ENCODE measurements around the gene ZFAND3.

The ZFAND3 gene

GRCh38 chr6:37814374-37814773, 5.2 kb upstream of the ZFAND3 start:
- Mint-ChIP-seq H3K27ac (no peak overlapping the region), H3K9me3 (no peaks in the 10 kb centered on the region), H3K27me3 (no peaks in the 10 kb centered on the region), H3K4me1 (peaks cover 15% of the 10 kb centered on the region), H3K4me3 (no peak overlapping the region)
- no peak for ATAC-seq
- DNase-seq: no peak

- DNase-seq: no peak
- H3K4me3 Mint-ChIP-seq: peak overlapping the region in 1 of 2 donors; percentile 5
- no peaks in the 10 kb centered on the region for H3K27me3 Mint-ChIP-seq
- no peaks in the 10 kb centered on the region for H3K9me3 Mint-ChIP-seq
- ATAC-seq: no peak
- no peak overlapping the region for H3K27ac Mint-ChIP-seq
- H3K4me1 Mint-ChIP-seq: peaks cover 28% of the 10 kb centered on the region
Measured at GRCh38 chr6:37816599-37817375, 2.7 kb upstream of the ZFAND3 start.

- H3K27ac Mint-ChIP-seq: peak overlapping the region; percentile 99 to 100
- H3K4me1 Mint-ChIP-seq: peaks cover 45% of the 10 kb centered on the region
- no peaks in the 10 kb centered on the region for H3K9me3 Mint-ChIP-seq
- DNase-seq (peak; percentile 93 to 95), ATAC-seq (peak; percentile 84)
- peak overlapping the region; percentile 92 to 99 for H3K4me3 Mint-ChIP-seq
- H3K27me3 Mint-ChIP-seq: no peaks in the 10 kb centered on the region
Measured at GRCh38 chr6:37818536-37819176, 871 bp upstream of the ZFAND3 start.

DNA sequence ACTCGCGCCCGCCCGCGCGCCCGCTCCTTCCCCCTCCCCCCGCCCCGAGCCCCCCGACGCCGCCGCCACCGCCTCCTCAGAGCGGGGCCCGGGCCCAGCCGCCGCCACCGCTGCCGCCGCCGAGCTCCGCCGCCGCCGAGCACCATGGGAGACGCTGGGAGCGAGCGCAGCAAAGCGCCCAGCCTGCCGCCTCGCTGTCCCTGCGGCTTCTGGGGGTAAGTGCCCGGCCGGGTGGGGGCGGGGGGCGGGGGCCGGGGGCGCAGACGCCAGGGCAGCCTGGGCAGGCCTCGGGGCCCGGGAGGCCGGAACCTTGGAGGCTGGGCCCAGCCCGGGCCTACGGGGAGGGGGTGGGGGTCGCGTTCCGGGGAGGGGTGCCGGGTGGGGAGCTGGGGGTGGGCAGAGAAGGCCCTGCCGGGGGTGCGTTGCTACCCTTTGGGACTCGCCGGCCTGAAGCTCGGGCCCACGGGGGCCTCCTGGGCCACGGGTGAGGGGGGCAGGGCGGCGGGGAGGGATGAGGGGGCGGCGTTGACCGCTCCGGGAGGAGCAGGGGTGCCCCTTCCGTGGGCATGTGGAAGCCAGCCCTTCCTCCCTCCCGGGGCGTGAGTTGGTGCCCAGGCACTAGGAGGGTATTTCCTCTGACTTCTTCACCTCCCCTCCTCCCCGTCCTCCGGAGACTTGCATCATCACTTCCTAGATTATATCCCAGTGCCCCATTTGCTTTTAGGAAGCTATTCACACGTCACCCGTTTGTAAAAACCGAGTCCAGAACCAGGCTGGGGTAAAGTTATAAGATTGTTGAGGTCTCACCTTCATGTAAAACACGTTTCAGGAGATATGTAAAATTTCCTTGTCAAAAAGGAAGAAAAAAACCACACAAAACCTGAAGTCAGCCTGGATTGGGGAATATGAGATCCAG, 533 bp downstream of the ZFAND3 start:
- peak overlapping the region; percentile 99 to 100 for H3K27ac Mint-ChIP-seq
- H3K9me3 Mint-ChIP-seq: no peaks in the 10 kb centered on the region
- H3K27me3 Mint-ChIP-seq: no peaks in the 10 kb centered on the region
- peaks cover 53% of the 10 kb centered on the region for H3K4me1 Mint-ChIP-seq
- H3K4me3 Mint-ChIP-seq: peak overlapping the region; percentile 92 to 99
- ATAC-seq (peak; percentile 48), DNase-seq (peak; percentile 42 to 69)

DNA sequence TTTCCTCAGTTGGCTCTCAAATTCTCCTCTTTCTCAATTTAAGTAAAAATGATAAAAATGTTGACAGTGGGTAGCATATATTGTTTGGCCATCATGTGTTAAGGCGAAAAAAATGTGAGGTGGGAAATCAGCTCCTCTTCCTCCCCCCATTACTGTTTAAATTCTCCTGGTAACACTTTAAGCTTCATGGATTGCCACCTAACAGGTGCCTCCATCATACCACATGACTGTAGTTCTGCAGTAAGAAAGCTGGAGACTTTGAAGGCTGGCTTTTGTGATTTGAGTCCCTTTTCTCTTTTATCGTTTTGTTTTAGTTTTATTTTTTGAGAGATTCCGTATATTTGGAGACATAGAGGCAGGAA, 1.2 kb downstream of the ZFAND3 start:
- no peaks in the 10 kb centered on the region for H3K9me3 Mint-ChIP-seq
- DNase-seq (no peak), ATAC-seq (no peak)
- H3K27me3 Mint-ChIP-seq: no peaks in the 10 kb centered on the region
- H3K4me1 Mint-ChIP-seq: peaks cover 59% of the 10 kb centered on the region
- peak overlapping the region; percentile 84 to 86 for H3K4me3 Mint-ChIP-seq
- H3K27ac Mint-ChIP-seq: peak overlapping the region; percentile 97 to 98

- no peak for DNase-seq
- Mint-ChIP-seq H3K9me3 (no peaks in the 10 kb centered on the region), H3K4me1 (peaks cover 66% of the 10 kb centered on the region), H3K27me3 (no peaks in the 10 kb centered on the region), H3K27ac (no peak overlapping the region), H3K4me3 (peak overlapping the region; percentile 84 to 86)
- no peak for ATAC-seq
Measured at GRCh38 chr6:37821446-37821845, 1.9 kb downstream of the ZFAND3 start.

DNA sequence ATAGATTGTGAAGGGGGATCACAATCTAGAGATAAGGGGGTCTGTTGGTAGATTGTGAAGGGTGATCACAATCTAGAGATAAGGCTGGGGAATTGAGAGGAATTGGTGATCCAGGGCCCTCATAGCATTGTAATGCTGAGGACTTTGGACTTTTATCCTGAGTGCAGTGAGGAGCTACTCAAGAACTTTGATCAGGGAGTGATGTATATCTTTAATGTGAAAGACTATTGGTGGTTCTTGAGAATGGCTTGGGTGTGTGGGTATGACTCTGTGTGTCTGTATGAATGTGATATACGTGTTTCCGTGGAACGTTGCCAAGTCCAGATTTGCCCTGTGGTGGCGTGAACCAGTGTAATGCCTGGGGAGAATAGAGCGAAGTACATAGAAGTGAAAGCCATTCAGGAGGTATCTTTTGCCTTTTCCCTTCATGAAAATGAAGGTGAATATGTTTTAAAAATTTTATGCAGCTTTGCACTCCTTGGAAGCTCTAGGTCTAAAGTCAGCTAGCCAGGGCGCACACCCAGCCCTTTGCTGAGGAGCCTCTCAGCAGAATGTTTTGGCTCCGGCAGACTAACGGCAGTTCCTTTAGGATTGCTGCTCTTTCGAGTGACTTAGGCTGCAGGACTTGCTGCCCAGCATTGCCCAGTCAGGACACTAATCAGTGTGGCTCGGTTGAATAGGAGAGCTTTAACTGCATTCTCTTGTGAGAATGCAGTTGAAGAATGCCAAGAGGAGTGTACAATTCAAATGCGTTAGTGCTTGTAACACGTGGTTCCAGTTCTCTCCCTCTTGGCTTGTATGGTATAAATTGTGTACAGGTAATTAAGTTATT, 3.5 kb downstream of the ZFAND3 start:
- Mint-ChIP-seq H3K27me3 (no peaks in the 10 kb centered on the region), H3K27ac (peak overlapping the region; percentile 21 to 41), H3K9me3 (no peaks in the 10 kb centered on the region), H3K4me1 (peaks cover 67% of the 10 kb centered on the region), H3K4me3 (peak overlapping the region; percentile 27 to 44)
- peak; percentile 12 for ATAC-seq
- peak; percentile 20 to 55 for DNase-seq

- H3K4me1 Mint-ChIP-seq: peaks cover 67% of the 10 kb centered on the region
Measured at GRCh38 chr6:37824170-37824569, 4.6 kb downstream of the ZFAND3 start.

GRCh38 chr6:37826188-37826587, 6.7 kb downstream of the ZFAND3 start:
- ATAC-seq: no peak
- peaks cover 73% of the 10 kb centered on the region for H3K4me1 Mint-ChIP-seq
- DNase-seq: no peak
- H3K9me3 Mint-ChIP-seq: no peaks in the 10 kb centered on the region
- no peaks in the 10 kb centered on the region for H3K27me3 Mint-ChIP-seq
- no peak overlapping the region for H3K4me3 Mint-ChIP-seq
- H3K27ac Mint-ChIP-seq: no peak overlapping the region

More at GRCh38 chr6:37824170-37824569, 4.6 kb downstream of the ZFAND3 start:
- Mint-ChIP-seq H3K4me3 (no peak overlapping the region), H3K9me3 (no peaks in the 10 kb centered on the region), H3K27ac (no peak overlapping the region), H3K27me3 (no peaks in the 10 kb centered on the region)
- no peak for DNase-seq
- ATAC-seq: no peak

DNA sequence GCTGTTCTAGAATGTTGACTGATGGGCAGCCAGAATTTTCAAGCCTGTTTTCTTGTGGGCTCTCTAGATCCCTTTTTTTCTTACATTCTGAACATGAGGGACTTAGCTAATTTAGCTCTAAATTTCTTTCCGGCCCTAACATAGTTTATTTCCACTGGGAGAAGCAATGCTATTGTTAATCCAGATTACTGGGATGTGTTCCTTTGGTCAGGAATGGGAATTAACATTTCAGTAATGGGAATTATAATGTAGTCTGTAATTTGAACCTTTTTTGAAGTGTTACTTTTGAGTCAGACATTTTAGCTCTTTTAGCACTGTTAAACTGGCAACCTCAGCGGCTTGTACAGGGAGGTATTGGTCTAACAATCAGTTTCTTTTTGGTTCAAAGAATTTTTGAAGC, 7.5 kb downstream of the ZFAND3 start:
- DNase-seq (no peak), ATAC-seq (no peak)
- peaks cover 73% of the 10 kb centered on the region for H3K4me1 Mint-ChIP-seq
- no peaks in the 10 kb centered on the region for H3K9me3 Mint-ChIP-seq
- H3K4me3 Mint-ChIP-seq: no peak overlapping the region
- H3K27ac Mint-ChIP-seq: no peak overlapping the region
- H3K27me3 Mint-ChIP-seq: no peaks in the 10 kb centered on the region

DNA sequence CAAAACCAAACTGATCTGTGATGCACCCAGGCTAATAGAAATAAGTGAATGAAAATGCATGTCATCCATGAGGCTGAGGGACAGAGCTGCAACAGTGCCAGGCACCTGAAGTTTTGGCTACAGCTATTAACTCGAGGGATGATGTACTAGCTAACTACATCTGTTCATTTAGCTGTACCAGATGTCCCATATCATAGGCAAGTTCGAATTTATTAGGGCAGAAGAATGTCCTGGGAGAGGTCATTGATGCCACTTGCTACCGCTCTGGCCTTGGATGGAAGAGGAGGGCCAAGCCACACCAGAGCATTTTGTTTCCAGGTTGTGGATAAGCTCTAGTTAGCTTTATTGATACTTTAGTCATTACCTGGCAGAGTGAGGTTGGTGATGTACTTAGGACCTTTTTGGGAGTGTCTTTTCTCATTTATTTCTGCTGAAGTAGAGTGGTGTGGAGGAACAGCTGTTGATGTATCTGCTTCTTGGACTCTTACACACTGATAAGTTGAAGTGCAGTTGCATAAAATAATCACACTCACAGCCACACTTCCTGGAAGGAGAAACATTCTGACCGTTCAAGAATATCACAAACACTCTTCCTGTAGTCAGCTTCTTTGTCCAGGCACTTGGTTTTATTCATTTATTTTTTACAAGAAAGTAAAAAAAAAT, 8.2 kb downstream of the ZFAND3 start:
- no peak for ATAC-seq
- H3K4me3 Mint-ChIP-seq: no peak overlapping the region
- H3K4me1 Mint-ChIP-seq: peaks cover 70% of the 10 kb centered on the region

DNA sequence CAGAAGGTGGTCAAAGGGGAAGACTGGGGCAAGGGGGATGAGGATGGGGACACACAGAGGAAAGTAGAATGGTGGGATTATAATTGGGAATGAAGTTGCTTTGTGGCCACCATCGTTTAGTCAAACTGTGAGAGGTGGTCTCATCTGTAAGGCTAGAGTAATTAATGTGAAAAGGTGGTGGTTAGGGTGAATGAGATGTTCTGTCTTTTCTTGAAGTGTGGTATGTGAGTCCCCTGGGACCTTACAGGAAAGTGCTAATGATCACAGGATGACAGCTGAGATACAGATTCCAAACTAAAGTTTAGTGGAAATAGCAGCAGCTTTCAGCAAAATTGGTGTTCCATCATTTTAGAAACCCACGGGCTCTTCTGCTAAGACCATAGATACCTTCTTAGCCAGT, 10.7 kb downstream of the ZFAND3 start:
- Mint-ChIP-seq H3K27me3 (no peaks in the 10 kb centered on the region), H3K9me3 (no peaks in the 10 kb centered on the region)

More for the DNA sequence above, 8.2 kb downstream of the ZFAND3 start:
- no peaks in the 10 kb centered on the region for H3K27me3 Mint-ChIP-seq
- no peak for DNase-seq
- H3K27ac Mint-ChIP-seq: peak overlapping the region in 1 of 2 donors; percentile 35
- no peaks in the 10 kb centered on the region for H3K9me3 Mint-ChIP-seq

GRCh38 chr6:37831457-37831856, 11.9 kb downstream of the ZFAND3 start:
- no peak for DNase-seq
- Mint-ChIP-seq H3K27me3 (no peaks in the 10 kb centered on the region), H3K4me3 (no peak overlapping the region), H3K27ac (peak overlapping the region in 1 of 2 donors; percentile 13), H3K4me1 (peaks cover 55% of the 10 kb centered on the region), H3K9me3 (no peaks in the 10 kb centered on the region)
- ATAC-seq: no peak

More for the DNA sequence above, 10.7 kb downstream of the ZFAND3 start:
- peak overlapping the region in 1 of 2 donors; percentile 3 for H3K4me3 Mint-ChIP-seq
- DNase-seq (no peak), ATAC-seq (no peak)
- H3K4me1 Mint-ChIP-seq: peaks cover 57% of the 10 kb centered on the region
- H3K27ac Mint-ChIP-seq: no peak overlapping the region

DNA sequence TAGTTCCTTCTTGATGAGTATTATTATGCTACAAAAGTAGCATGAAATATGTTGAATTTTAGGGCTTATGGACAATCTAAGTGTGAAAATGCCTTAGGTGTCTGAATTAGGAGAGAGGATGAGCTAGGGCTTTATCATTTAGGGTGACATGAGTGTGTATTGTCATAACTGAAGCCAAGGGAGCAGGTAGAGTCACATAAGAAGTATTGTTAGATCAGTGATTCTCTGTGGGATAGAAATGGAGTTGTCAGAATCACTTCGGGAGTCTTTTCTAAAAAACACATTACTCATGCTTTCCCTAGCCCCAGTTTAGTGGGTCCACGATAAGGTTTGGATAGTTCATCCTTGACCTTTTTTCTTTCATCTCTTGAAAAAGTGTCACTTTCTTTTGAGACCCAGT, 16.4 kb downstream of the ZFAND3 start:
- no peaks in the 10 kb centered on the region for H3K9me3 Mint-ChIP-seq
- no peaks in the 10 kb centered on the region for H3K27me3 Mint-ChIP-seq
- ATAC-seq: peak; percentile 46
- H3K4me1 Mint-ChIP-seq: peaks cover 47% of the 10 kb centered on the region
- DNase-seq: no peak
- H3K4me3 Mint-ChIP-seq: no peak overlapping the region
- H3K27ac Mint-ChIP-seq: no peak overlapping the region

All from stimulated activated naive CD8-positive, alpha-beta T cell treated with anti-CD3 and anti-CD28 coated beads, Interleukin-15, amount 100 ng/mL, for 72 hours (primary cell).